HepG2 (cell line): ENCODE results near the gene PRSS33. TPM values are rescaled to one million over a fixed set of nuclear protein-coding genes. Genes with fewer than 3 reads are reported as not detected.

Source experiments
- ATAC-seq: fragments of 200-7000 bp; cut with Tn5 transposase; 3 replicates; pipeline ENCODE4 v1.9.1; 2020; ENCODE audit warnings: mild to moderate bottlenecking, moderate library complexity
- BruUV-seq: library from RNA; stranded (reverse); fragments of 400-500 nt; replicated peaks from 2 replicates; lab custom pipeline; 2021; lab: Mats Ljungman, UMichigan
- CTCF ChIA-PET: fragments of 300-600 bp; formaldehyde crosslinking; extraction: SDS; loops from one replicate; lab custom pipeline; 2021; ENCODE audit warnings: low total read pairs, inconsistent platforms, low intra/inter-chr PET ratio; lab: Yijun Ruan, JAX
- POLR2A ChIA-PET: fragments of 350-600 bp; sonication (Branson Sonifier 250); formaldehyde crosslinking; loops from one replicate; lab custom pipeline; 2020; ENCODE audit warnings: antibody characterized with exemption, inconsistent platforms; lab: Yijun Ruan, JAX
- DNase-seq: peaks from one replicate; pipeline ENCODE4 v3.0.0-alpha.2; 2015; ENCODE audit warnings: low spot score
- FAIRE-seq: peaks from 3 replicates; lab custom pipeline; 2011; peaks lifted over from hg19 to GRCh38; lab: Jason Lieb, UNC
- H2AFZ ChIP-seq: one replicate; pipeline ENCODE4 v1.6.1; 2011; ENCODE audit warnings: low read length, inconsistent platforms
- H3K27ac ChIP-seq: fragments of 300-600 bp; 3 replicates; pipeline ENCODE4 v1.8.0; 2011; ENCODE audit warnings: mixed run types, mild to moderate bottlenecking, mixed read lengths, low read length, inconsistent platforms; ENCODE audit not compliant: insufficient read depth; ENCODE audit errors: extremely low read length
- H3K27me3 ChIP-seq, 2 experiments: fragments of 200-600 bp in 1 of 2; 2 replicates in 1 of 2; 3 replicates in 1 of 2; pipeline versions ENCODE4 v1.6.0 to v1.8.0; 2011; ENCODE audit warnings: low read length in 2 of 2, mild to moderate bottlenecking in 2 of 2, moderate library complexity in 2 of 2, inconsistent platforms in 1 of 2; ENCODE audit not compliant: insufficient read depth in 2 of 2, control insufficient read depth in 1 of 2
- H3K36me3 ChIP-seq, 2 experiments: fragments of 200-600 bp in 1 of 2; replicated peaks in 1 of 2; 2 replicates in 1 of 2; 3 replicates in 1 of 2; pipeline versions ENCODE4 v1.5.1 to v1.8.0; 2011; ENCODE audit warnings: low read length in 2 of 2, inconsistent platforms in 1 of 2; ENCODE audit not compliant: insufficient read depth in 2 of 2, control insufficient read depth in 1 of 2
- H3K4me1 ChIP-seq: 2 replicates; pipeline ENCODE4 v1.5.1; 2012; ENCODE audit warnings: low read length, inconsistent platforms; ENCODE audit not compliant: insufficient read depth
- H3K4me2 ChIP-seq: 2 replicates; pipeline ENCODE4 v1.6.0; 2011; ENCODE audit warnings: low read depth, low read length, inconsistent platforms
- H3K4me3 ChIP-seq, 3 experiments: fragments of 200-600 bp in 1 of 3; sonication (generic), shearing (Covaris generic) in 1 of 3; replicated peaks in 1 of 3; 2 replicates each; pipeline ENCODE4 v1.5.1; 2011 to 2016; ENCODE audit warnings: low read length in 3 of 3, inconsistent platforms in 2 of 3, low read depth in 2 of 3, mild to moderate bottlenecking in 2 of 3, control low read depth in 1 of 3, mixed read lengths in 1 of 3; ENCODE audit not compliant: insufficient read depth in 1 of 3
- H3K79me2 ChIP-seq: one replicate; pipeline ENCODE4 v1.6.1; 2011; ENCODE audit warnings: low read length, inconsistent platforms; ENCODE audit not compliant: insufficient read depth
- H3K9ac ChIP-seq: 2 replicates; pipeline ENCODE4 v1.6.0; 2011; ENCODE audit warnings: mild to moderate bottlenecking, low read depth, low read length, inconsistent platforms; ENCODE audit not compliant: insufficient read depth
- H3K9me3 ChIP-seq: 2 replicates; pipeline ENCODE4 v1.5.1; 2012; ENCODE audit warnings: mild to moderate bottlenecking, low read length
- H4K20me1 ChIP-seq: 2 replicates; pipeline ENCODE4 v1.6.0; 2011; ENCODE audit warnings: inconsistent platforms, mild to moderate bottlenecking, low read length, moderate library complexity; ENCODE audit not compliant: insufficient read depth
- FOXA3 ChIP-seq: IDR thresholded peaks from 2 replicates; pipeline ENCODE4 v1.6.1; 2016; ENCODE audit warnings: missing genetic modification reagents, missing compliant biosample characterization
- GABPA ChIP-seq, 2 experiments: IDR thresholded peaks; 2 replicates each; pipeline ENCODE4 v1.6.1; 2011 to 2016; ENCODE audit warnings: low read depth in 2 of 2, low read length in 1 of 2, missing biosample characterization in 1 of 2, missing genetic modification characterization in 1 of 2
- HNRNPK ChIP-seq: fragments of 200-400 bp; formaldehyde crosslinking; IDR thresholded peaks from 2 replicates; pipeline ENCODE4 v1.6.1; 2018; ENCODE audit warnings: low read length, low read depth, moderate library complexity, mild to moderate bottlenecking; ENCODE audit not compliant: poor library complexity, severe bottlenecking
- HNRNPUL1 ChIP-seq: fragments of 200-400 bp; formaldehyde crosslinking; IDR thresholded peaks from 2 replicates; pipeline ENCODE4 v1.6.1; 2017; ENCODE audit warnings: low read depth, mild to moderate bottlenecking, low read length, moderate library complexity
- JUND ChIP-seq: sonication (generic); formaldehyde crosslinking; IDR thresholded peaks from 2 replicates; pipeline ENCODE4 v1.8.0; 2022; ENCODE audit warnings: mild to moderate bottlenecking, missing genetic modification reagents
- KAT8 ChIP-seq: IDR thresholded peaks from 2 replicates; pipeline ENCODE4 v1.6.1; 2016; ENCODE audit warnings: missing genetic modification reagents, missing compliant biosample characterization
- KMT2A ChIP-seq: sonication (generic); formaldehyde crosslinking; IDR thresholded peaks from 2 replicates; pipeline ENCODE4 v1.4.0; 2020; ENCODE audit warnings: missing genetic modification reagents
- NR2F2 ChIP-seq: IDR thresholded peaks from 2 replicates; pipeline ENCODE4 v1.6.1; 2012; ENCODE audit warnings: low read depth, inconsistent platforms, borderline replicate concordance
- TAF1 ChIP-seq: sonication (generic); formaldehyde crosslinking; IDR thresholded peaks from 2 replicates; pipeline ENCODE4 v1.4.0; 2020; ENCODE audit warnings: missing genetic modification reagents
- TEAD3 ChIP-seq: optimal IDR thresholded peaks from 2 replicates; pipeline ENCODE3; 2016; ENCODE audit warnings: borderline replicate concordance
- ZNF558 ChIP-seq: sonication (generic); formaldehyde crosslinking; IDR thresholded peaks from 2 replicates; pipeline ENCODE4 v1.9.0; 2022; ENCODE audit warnings: mild to moderate bottlenecking, missing genetic modification reagents, borderline replicate concordance
- WGBS: methylation state at CpG from one replicate; pipeline ENCODE4 v1.1.6; 2017; ENCODE audit warnings: low lambda C conversion rate; 5-methylcytosine and 5-hydroxymethylcytosine counted together
- in situ Hi-C: cut with HindIII; loops from 2 replicates; pipeline ENCODE4 v1.10.0; 2017; ENCODE audit warnings: low pct_unique_long_range_greater_than_20kb; ENCODE audit not compliant: extremely low pct_ligation_motif_present
- intact Hi-C: fragments of 100-400 bp; cut with micrococcal nuclease; formaldehyde crosslinking; loops from one replicate; pipeline ENCODE4 v1.10.0; 2022; ENCODE audit not compliant: unreplicated experiment
- polyA plus RNA-seq, 8 experiments: library from polyadenylated mRNA; depleted of rRNA in 3 of 8; stranded (reverse) in 7 of 8; unstranded in 1 of 8; fragments of >200 nt; fragmentation: Illumina TruSeq in 4 of 8; extraction: Trizol in 4 of 8; gene quantifications; 2 replicates each; pipeline versions ENCODE4 v1.2.1 to v1.2.3, GENCODE V29; 2011 to 2016; ENCODE audit warnings: low read depth in 4 of 8, missing spikeins in 1 of 8, mixed read lengths in 1 of 8; ENCODE audit not compliant: insufficient read depth in 1 of 8
- total RNA-seq, 5 experiments: library from RNA; depleted of rRNA; stranded (reverse); fragments of >200 nt; fragmentation: Illumina TruSeq; extraction: Trizol; gene quantifications; 2 replicates each; pipeline ENCODE4 v1.2.3, GENCODE V29; 2016; ENCODE audit warnings: low read depth in 1 of 5
- TF ChIP-seq, protein P1 (sequence below): IDR thresholded peaks from 2 replicates; pipeline ENCODE4 v1.6.1; 2016; ENCODE audit warnings: mild to moderate bottlenecking
- TF ChIP-seq, protein P2 (sequence below): sonication (generic); formaldehyde crosslinking; IDR thresholded peaks from 2 replicates; pipeline ENCODE4 v1.4.0; 2020; ENCODE audit warnings: mild to moderate bottlenecking, missing genetic modification reagents, borderline replicate concordance
- TF ChIP-seq, protein P3 (sequence below): sonication (generic); formaldehyde crosslinking; conservative IDR thresholded peaks from 2 replicates; pipeline ENCODE4 v1.4.0; 2020; ENCODE audit warnings: mild to moderate bottlenecking, missing genetic modification reagents, moderate library complexity
- TF ChIP-seq, protein P4 (sequence below): sonication (generic); formaldehyde crosslinking; IDR thresholded peaks from 2 replicates; pipeline ENCODE4 v1.4.0; 2020; ENCODE audit warnings: mild to moderate bottlenecking, low read depth, missing genetic modification reagents
- TF ChIP-seq, protein P5 (sequence below): sonication (generic); formaldehyde crosslinking; IDR thresholded peaks from 2 replicates; pipeline ENCODE4 v1.8.0; 2023; ENCODE audit warnings: mild to moderate bottlenecking, missing genetic modification reagents

Gene PRSS33
- total and polyA plus RNA-seq, 2 of the 13 experiments (the other 11 are each of a cell fraction or from before 2014, with no cell fraction given), result not detected

DNA sequence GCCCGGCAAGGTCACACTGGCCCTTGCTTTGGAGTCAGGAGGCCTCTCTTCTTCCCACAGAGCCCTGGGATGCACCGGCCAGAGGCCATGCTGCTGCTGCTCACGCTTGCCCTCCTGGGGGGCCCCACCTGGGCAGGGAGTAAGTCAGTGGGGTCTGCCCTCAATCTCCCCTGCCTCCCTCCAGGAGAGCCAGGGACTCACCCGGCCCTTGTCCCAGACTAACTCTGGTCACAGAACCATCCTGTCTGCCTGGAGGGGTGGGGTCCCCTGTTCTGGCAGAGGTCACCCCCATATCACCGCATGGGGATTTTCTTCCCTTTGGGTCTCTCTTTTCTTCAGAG, 43.0 kb upstream of the PRSS33 start:
- Histone ChIP-seq H3K9ac (peak overlapping the region; percentile 12; the same call in 1 of the 2 replicates), H3K79me2 (no peaks in the 10 kb centered on the region), H3K36me3 (no peaks in the 10 kb centered on the region), H3K4me3 (peak overlapping the region; percentile 46 to 63 (median 57); a peak in 5 of 6 replicates), H3K9me3 (no peaks in the 10 kb centered on the region), H4K20me1 (no peaks in the 10 kb centered on the region), H3K4me1 (peaks cover 43% of the 10 kb centered on the region), H2AFZ (no peak overlapping the region), H3K27me3 (peaks cover 1 to 62% of the 10 kb centered on the region in 2 experiments), H3K27ac (no peak overlapping the region), H3K4me2 (peak overlapping the region; percentile 63)
- intact Hi-C loops (no loop called here), in situ Hi-C loops (no loop called here)
- ChIA-PET CTCF (no interaction called here), POLR2A (interaction anchor here (0.9 to 1.7 kb wide), 3 partner anchors 9 to 52 kb away, joined by 3 to 9 read pairs (median 4); partner anchors contain the start of gene FLYWCH2)
- FAIRE-seq (no peak), ATAC-seq (no peak; the same call in 1 of the 3 replicates), DNase-seq (no peak)
- WGBS, result 40% methylated on average over 1 of the region's 5 CpGs
- BruUV-seq, result TSS peak; percentile 58
- TF ChIP-seq, protein P1, sequence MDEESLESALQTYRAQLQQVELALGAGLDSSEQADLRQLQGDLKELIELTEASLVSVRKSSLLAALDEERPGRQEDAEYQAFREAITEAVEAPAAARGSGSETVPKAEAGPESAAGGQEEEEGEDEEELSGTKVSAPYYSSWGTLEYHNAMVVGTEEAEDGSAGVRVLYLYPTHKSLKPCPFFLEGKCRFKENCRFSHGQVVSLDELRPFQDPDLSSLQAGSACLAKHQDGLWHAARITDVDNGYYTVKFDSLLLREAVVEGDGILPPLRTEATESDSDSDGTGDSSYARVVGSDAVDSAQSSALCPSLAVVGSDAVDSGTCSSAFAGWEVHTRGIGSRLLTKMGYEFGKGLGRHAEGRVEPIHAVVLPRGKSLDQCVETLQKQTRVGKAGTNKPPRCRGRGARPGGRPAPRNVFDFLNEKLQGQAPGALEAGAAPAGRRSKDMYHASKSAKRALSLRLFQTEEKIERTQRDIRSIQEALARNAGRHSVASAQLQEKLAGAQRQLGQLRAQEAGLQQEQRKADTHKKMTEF (CRISPR knock-in tag), result 0 out of 2 replicates have a peak, but pooled peaks have one; percentile 13
- no peak for TF ChIP-seq HNRNPK
- no peak for TF ChIP-seq HNRNPUL1
- no peak for TF ChIP-seq KMT2A (CRISPR knock-in tag)
- no peak for TF ChIP-seq GABPA (IDR thresholded peaks at IDR 0.05; ENCODE audit: low read depth, low read length)
- TF ChIP-seq GABPA (CRISPR knock-in tag; IDR thresholded peaks at IDR 0.05; ENCODE audit: low read depth), result no peak
- no peak for TF ChIP-seq ZNF558 (CRISPR knock-in tag)
- peak; percentile 4 for TF ChIP-seq TEAD3 (CRISPR knock-in tag)
- TF ChIP-seq, protein P2, sequence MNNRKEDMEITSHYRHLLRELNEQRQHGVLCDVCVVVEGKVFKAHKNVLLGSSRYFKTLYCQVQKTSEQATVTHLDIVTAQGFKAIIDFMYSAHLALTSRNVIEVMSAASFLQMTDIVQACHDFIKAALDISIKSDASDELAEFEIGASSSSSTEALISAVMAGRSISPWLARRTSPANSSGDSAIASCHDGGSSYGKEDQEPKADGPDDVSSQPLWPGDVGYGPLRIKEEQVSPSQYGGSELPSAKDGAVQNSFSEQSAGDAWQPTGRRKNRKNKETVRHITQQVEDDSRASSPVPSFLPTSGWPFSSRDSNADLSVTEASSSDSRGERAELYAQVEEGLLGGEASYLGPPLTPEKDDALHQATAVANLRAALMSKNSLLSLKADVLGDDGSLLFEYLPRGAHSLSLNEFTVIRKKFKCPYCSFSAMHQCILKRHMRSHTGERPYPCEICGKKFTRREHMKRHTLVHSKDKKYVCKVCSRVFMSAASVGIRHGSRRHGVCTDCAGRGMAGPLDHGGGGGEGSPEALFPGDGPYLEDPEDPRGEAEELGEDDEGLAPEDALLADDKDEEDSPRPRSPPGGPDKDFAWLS, result no peak
- no peak for TF ChIP-seq JUND (CRISPR knock-in tag)
- no peak for TF ChIP-seq NR2F2
- TF ChIP-seq, protein P3, sequence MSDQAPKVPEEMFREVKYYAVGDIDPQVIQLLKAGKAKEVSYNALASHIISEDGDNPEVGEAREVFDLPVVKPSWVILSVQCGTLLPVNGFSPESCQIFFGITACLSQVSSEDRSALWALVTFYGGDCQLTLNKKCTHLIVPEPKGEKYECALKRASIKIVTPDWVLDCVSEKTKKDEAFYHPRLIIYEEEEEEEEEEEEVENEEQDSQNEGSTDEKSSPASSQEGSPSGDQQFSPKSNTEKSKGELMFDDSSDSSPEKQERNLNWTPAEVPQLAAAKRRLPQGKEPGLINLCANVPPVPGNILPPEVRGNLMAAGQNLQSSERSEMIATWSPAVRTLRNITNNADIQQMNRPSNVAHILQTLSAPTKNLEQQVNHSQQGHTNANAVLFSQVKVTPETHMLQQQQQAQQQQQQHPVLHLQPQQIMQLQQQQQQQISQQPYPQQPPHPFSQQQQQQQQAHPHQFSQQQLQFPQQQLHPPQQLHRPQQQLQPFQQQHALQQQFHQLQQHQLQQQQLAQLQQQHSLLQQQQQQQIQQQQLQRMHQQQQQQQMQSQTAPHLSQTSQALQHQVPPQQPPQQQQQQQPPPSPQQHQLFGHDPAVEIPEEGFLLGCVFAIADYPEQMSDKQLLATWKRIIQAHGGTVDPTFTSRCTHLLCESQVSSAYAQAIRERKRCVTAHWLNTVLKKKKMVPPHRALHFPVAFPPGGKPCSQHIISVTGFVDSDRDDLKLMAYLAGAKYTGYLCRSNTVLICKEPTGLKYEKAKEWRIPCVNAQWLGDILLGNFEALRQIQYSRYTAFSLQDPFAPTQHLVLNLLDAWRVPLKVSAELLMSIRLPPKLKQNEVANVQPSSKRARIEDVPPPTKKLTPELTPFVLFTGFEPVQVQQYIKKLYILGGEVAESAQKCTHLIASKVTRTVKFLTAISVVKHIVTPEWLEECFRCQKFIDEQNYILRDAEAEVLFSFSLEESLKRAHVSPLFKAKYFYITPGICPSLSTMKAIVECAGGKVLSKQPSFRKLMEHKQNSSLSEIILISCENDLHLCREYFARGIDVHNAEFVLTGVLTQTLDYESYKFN (CRISPR knock-in tag), result 0 out of 2 replicates have a peak, but pooled peaks have one; percentile 5
- 0 out of 2 replicates have a peak, but pooled peaks have one; percentile 3 for TF ChIP-seq KAT8
- TF ChIP-seq, protein P4, sequence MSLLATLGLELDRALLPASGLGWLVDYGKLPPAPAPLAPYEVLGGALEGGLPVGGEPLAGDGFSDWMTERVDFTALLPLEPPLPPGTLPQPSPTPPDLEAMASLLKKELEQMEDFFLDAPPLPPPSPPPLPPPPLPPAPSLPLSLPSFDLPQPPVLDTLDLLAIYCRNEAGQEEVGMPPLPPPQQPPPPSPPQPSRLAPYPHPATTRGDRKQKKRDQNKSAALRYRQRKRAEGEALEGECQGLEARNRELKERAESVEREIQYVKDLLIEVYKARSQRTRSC (CRISPR knock-in tag), result no peak
- TF ChIP-seq TAF1, result 0 out of 2 replicates have a peak, but pooled peaks have one; percentile 11
- TF ChIP-seq FOXA3 (CRISPR knock-in tag), result 0 out of 2 replicates have a peak, but pooled peaks have one; percentile 1
- TF ChIP-seq, protein P5, sequence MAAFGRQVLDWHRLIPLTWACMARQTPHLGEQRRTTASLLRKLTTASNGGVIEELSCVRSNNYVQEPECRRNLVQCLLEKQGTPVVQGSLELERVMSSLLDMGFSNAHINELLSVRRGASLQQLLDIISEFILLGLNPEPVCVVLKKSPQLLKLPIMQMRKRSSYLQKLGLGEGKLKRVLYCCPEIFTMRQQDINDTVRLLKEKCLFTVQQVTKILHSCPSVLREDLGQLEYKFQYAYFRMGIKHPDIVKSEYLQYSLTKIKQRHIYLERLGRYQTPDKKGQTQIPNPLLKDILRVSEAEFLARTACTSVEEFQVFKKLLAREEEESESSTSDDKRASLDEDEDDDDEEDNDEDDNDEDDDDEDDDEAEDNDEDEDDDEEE (CRISPR knock-in tag), result 0 out of 2 replicates have a peak, but pooled peaks have one; percentile 14
